IMR-90 (cell line): ENCODE results near the gene AUNIP. TPM values are rescaled to one million over a fixed set of nuclear protein-coding genes. Genes with fewer than 3 reads are reported as not detected.

ENCODE experiments used
- ATAC-seq: fragments of 200-7000 bp; cut with Tn5 transposase; 2 replicates; pipeline ENCODE4 v1.9.1; 2020; ENCODE audit warnings: low read depth, mild to moderate bottlenecking, moderate library complexity
- BruUV-seq: library from RNA; stranded (reverse); fragments of 400-500 nt; replicated peaks from 2 replicates; lab custom pipeline; 2021; lab: Mats Ljungman, UMichigan
- CTCF ChIA-PET: fragments of 300-600 bp; formaldehyde crosslinking; extraction: SDS; loops from one replicate; lab custom pipeline; 2021; ENCODE audit warnings: antibody characterized with exemption; lab: Yijun Ruan, JAX
- POLR2A ChIA-PET: fragments of 300-600 bp; sonication (Branson Sonifier 250); formaldehyde crosslinking; loops from one replicate; lab custom pipeline; 2022; ENCODE audit warnings: antibody characterized with exemption; ENCODE audit not compliant: unreplicated experiment; lab: Charles Lee
- DNase-seq: peaks from one replicate; pipeline ENCODE4 v3.0.0; 2013
- H2AFZ ChIP-seq: replicated peaks from 2 replicates; pipeline ENCODE3; 2013; ENCODE audit warnings: low read length, mild to moderate bottlenecking; ENCODE audit not compliant: poor library complexity
- H2AK5ac ChIP-seq: 2 replicates; pipeline ENCODE4 v1.6.1; 2013; ENCODE audit warnings: low read depth, low read length, inconsistent platforms
- H2AK9ac ChIP-seq: replicated peaks from 2 replicates; pipeline ENCODE3; 2013; ENCODE audit warnings: mild to moderate bottlenecking, low read depth, low read length, moderate library complexity; ENCODE audit not compliant: poor library complexity
- H2BK120ac ChIP-seq: 2 replicates; pipeline ENCODE4 v1.6.1; 2013; ENCODE audit warnings: low read depth, low read length, inconsistent platforms
- H2BK15ac ChIP-seq: 3 replicates; pipeline ENCODE4 v1.6.1; 2013; ENCODE audit warnings: low read depth, low read length, inconsistent platforms
- H2BK20ac ChIP-seq: 2 replicates; pipeline ENCODE4 v1.6.1; 2013; ENCODE audit warnings: low read depth, mild to moderate bottlenecking, inconsistent platforms, low read length, moderate library complexity
- H2BK5ac ChIP-seq: 2 replicates; pipeline ENCODE4 v1.6.1; 2013; ENCODE audit warnings: mild to moderate bottlenecking, low read depth, low read length, inconsistent platforms; ENCODE audit not compliant: poor library complexity, severe bottlenecking
- H3K14ac ChIP-seq: replicated peaks from 2 replicates; pipeline ENCODE4 v1.6.1; 2013; ENCODE audit warnings: low read depth, low read length, inconsistent platforms
- H3K18ac ChIP-seq: 2 replicates; pipeline ENCODE4 v1.6.1; 2013; ENCODE audit warnings: low read depth, low read length, control low read depth
- H3K23ac ChIP-seq: 2 replicates; pipeline ENCODE4 v1.6.1; 2013; ENCODE audit warnings: low read depth, low read length, inconsistent platforms
- H3K27ac ChIP-seq: 2 replicates; pipeline ENCODE4 v1.5.1; 2013; ENCODE audit warnings: mild to moderate bottlenecking, control low read depth, low read length; ENCODE audit not compliant: insufficient read depth
- H3K27me3 ChIP-seq: 2 replicates; pipeline ENCODE4 v1.6.1; 2013; ENCODE audit warnings: low read length; ENCODE audit not compliant: control insufficient read depth, insufficient read depth
- H3K36me3 ChIP-seq: 2 replicates; pipeline ENCODE4 v1.6.1; 2013; ENCODE audit warnings: low read length, mixed read lengths; ENCODE audit not compliant: control insufficient read depth, insufficient read depth
- H3K4ac ChIP-seq: 2 replicates; pipeline ENCODE4 v1.6.1; 2013; ENCODE audit warnings: low read depth, low read length, inconsistent platforms
- H3K4me1 ChIP-seq: 2 replicates; pipeline ENCODE4 v1.6.1; 2013; ENCODE audit warnings: low read length, mixed read lengths; ENCODE audit not compliant: control insufficient read depth, insufficient read depth
- H3K4me2 ChIP-seq: 2 replicates; pipeline ENCODE4 v1.6.1; 2013; ENCODE audit warnings: low read depth, mild to moderate bottlenecking, control low read depth, low read length, moderate library complexity
- H3K4me3 ChIP-seq: 2 replicates; pipeline ENCODE4 v1.5.1; 2013; ENCODE audit warnings: low read depth, mild to moderate bottlenecking, control low read depth, low read length, moderate library complexity; ENCODE audit not compliant: insufficient read depth
- H3K56ac ChIP-seq: 2 replicates; pipeline ENCODE4 v1.6.1; 2013; ENCODE audit warnings: low read length, inconsistent platforms; ENCODE audit not compliant: insufficient read depth; ENCODE audit errors: extremely low read depth
- H3K79me1 ChIP-seq, 2 experiments: 2 replicates each; pipeline ENCODE4 v1.6.1; 2013; ENCODE audit warnings: low read length in 2 of 2, inconsistent platforms in 1 of 2, low read depth in 1 of 2
- H3K9ac ChIP-seq: 2 replicates; pipeline ENCODE4 v1.6.1; 2013; ENCODE audit warnings: low read depth, low read length, control low read depth
- H3K9me1 ChIP-seq: 2 replicates; pipeline ENCODE4 v1.6.1; 2013; ENCODE audit warnings: low read length, inconsistent platforms; ENCODE audit not compliant: insufficient read depth
- H3K9me3 ChIP-seq: 2 replicates; pipeline ENCODE4 v1.6.1; 2013; ENCODE audit warnings: low read length; ENCODE audit not compliant: control insufficient read depth, insufficient read depth
- H4K20me1 ChIP-seq: 2 replicates; pipeline ENCODE4 v1.6.1; 2013; ENCODE audit warnings: low read length, inconsistent platforms; ENCODE audit not compliant: insufficient read depth
- H4K5ac ChIP-seq: 2 replicates; pipeline ENCODE4 v1.6.1; 2013; ENCODE audit warnings: mild to moderate bottlenecking, low read depth, low read length, control low read depth
- H4K8ac ChIP-seq, 2 experiments: 2 replicates each; pipeline ENCODE4 v1.6.1; 2013; ENCODE audit warnings: low read depth in 2 of 2, low read length in 2 of 2, control low read depth in 1 of 2, inconsistent platforms in 1 of 2
- H4K91ac ChIP-seq: 2 replicates; pipeline ENCODE4 v1.6.1; 2013; ENCODE audit warnings: low read depth, low read length, inconsistent platforms; ENCODE audit not compliant: insufficient read depth
- ELK1 ChIP-seq: fragments of 150-350 bp; IDR thresholded peaks from 2 replicates; pipeline ENCODE4 v1.6.1; 2016; ENCODE audit warnings: low read depth, mild to moderate bottlenecking, low read length, moderate library complexity, borderline replicate concordance
- RCOR1 ChIP-seq: IDR thresholded peaks from 2 replicates; pipeline ENCODE4 v1.6.1; 2012; ENCODE audit warnings: mild to moderate bottlenecking, low read length, improper control_type of control experiment; ENCODE audit not compliant: insufficient replicate concordance
- WGBS, 2 experiments: methylation state at CpG; one replicate each; pipeline versions ENCODE4 v1.1.5 to v1.1.7; 2013; ENCODE audit warnings: missing lambda C conversion rate in 2 of 2; ENCODE audit not compliant: insufficient read length in 1 of 2; ENCODE audit errors: extremely low coverage in 2 of 2; 5-methylcytosine and 5-hydroxymethylcytosine counted together
- dilution Hi-C: fragments of 300-500 bp; cut with HindIII; formaldehyde crosslinking; loops from one replicate; pipeline ENCODE4 v1.14.3; 2018; ENCODE audit warnings: low sequenced_read_pairs; ENCODE audit not compliant: unreplicated experiment
- in situ Hi-C: fragments of 300-500 bp; cut with MboI; formaldehyde crosslinking; loops from 3 replicates; pipeline ENCODE4 v1.14.3; 2019; ENCODE audit warnings: low sequenced_read_pairs, inconsistent platforms, mixed read lengths
- intact Hi-C: fragments of 100-400 bp; cut with micrococcal nuclease; formaldehyde crosslinking; loops from 2 replicates; pipeline ENCODE4 v1.10.0; 2022
- microRNA-seq, 2 experiments: library from miRNA; stranded (forward) in 1 of 2; unstranded in 1 of 2; fragments of 10-50 nt in 1 of 2; fragments of <30 nt in 1 of 2; gene quantifications in 1 of 2; microRNA quantifications in 1 of 2; one replicate each; pipeline versions ENCODE3 to v1.1.0; 2013 to 2020; ENCODE audit not compliant: insufficient read depth in 1 of 2, insufficient read length in 1 of 2, unreplicated experiment in 1 of 2
- polyA plus RNA-seq, 3 experiments: library from polyadenylated mRNA; depleted of rRNA; stranded (reverse); fragments of >200 nt; gene quantifications; 2 replicates each; pipeline ENCODE4 v1.2.3, GENCODE V29; 2012; ENCODE audit warnings: low replicate concordance in 1 of 3
- small RNA-seq, 5 experiments: library from RNA; depleted of rRNA; stranded (forward); fragments of <200 nt; gene quantifications; one replicate each; pipeline ENCODE3, GENCODE V24; 2012
- total RNA-seq: library from RNA; depleted of rRNA; stranded (reverse); fragments of >200 nt; gene quantifications from 2 replicates; pipeline ENCODE4 v1.2.3, GENCODE V29; 2012; rRNA removed

Gene AUNIP
- total and polyA plus RNA-seq, 2 of the 4 experiments (the other 2 are of a cell fraction), result 2.4 to 5.0 TPM

DNA sequence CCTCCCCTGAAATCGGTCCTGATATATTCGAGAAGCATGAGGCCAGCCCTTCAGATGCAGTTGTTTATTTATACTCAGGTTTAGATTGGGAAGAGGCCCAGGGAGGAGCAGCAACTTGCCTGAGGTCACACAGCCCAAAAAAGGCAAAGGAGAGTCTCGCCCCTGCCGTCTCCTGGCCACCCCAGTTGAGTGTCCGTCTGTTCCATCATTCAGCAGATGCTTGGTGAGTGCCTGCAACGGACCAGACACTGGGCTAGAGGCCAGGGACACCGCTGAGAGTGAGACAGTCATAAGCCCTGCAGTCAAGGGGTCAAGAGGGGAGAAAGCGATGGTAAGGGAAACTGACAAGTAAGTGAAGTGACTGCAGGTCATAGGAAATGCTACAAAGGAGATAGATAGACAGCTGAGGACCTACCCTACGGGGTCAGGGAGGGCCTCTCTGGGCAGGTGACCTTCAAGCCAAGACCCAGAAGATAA lies 74.6 kb downstream of the AUNIP start:
- Histone ChIP-seq H3K4me1 (peaks cover 17% of the 10 kb centered on the region), H3K4me2 (no peak overlapping the region), H2BK20ac (no peak overlapping the region), H3K9me3 (no peaks in the 10 kb centered on the region), H3K36me3 (peaks cover 19% of the 10 kb centered on the region; the same call in 1 of the 2 replicates), H3K56ac (no peak overlapping the region), H2BK120ac (0 out of 2 replicates have a peak overlapping the region, but pooled peaks have one; percentile 14), H4K5ac (no peak overlapping the region), H4K8ac (no peak overlapping the region), H3K79me1 (no peaks in the 10 kb centered on the region), H4K20me1 (no peaks in the 10 kb centered on the region; the same call in 1 of the 2 replicates), H3K27me3 (no peaks in the 10 kb centered on the region), H3K4me3 (no peak overlapping the region), H3K9me1 (peaks cover 10% of the 10 kb centered on the region), H3K23ac (no peak overlapping the region), H2AK9ac (peak overlapping the region; percentile 7), H2BK15ac (no peak overlapping the region), H2BK5ac (no peak overlapping the region), H3K4ac (peak overlapping the region; percentile 15; the same call in 1 of the 2 replicates), H2AK5ac (peak overlapping the region; percentile 3; the same call in 1 of the 2 replicates), H3K9ac (no peak overlapping the region), H2AFZ (peak overlapping the region; percentile 46), H3K27ac (no peak overlapping the region), H3K18ac (no peak overlapping the region), H3K14ac (no peak overlapping the region), H4K91ac (no peak overlapping the region)
- ATAC-seq (peak; percentile 30), DNase-seq (peak; percentile 60)
- ChIA-PET CTCF (no interaction called here), POLR2A (no interaction called here)
- intact Hi-C loops, result no loop called here
- BruUV-seq, result TSS peak; percentile 49
- dilution Hi-C loops, result no loop called here
- in situ Hi-C loops, result no loop called here
- no CpG with 5 or more reads among the region's 9 CpGs for WGBS, 2 experiments
- TF ChIP-seq RCOR1, result no peak
- TF ChIP-seq ELK1, result no peak

Small RNA genes lying within 50 kb of the gene (microRNA-seq; reads per million reads assigned to microRNA genes)
- not detected for gene AL033528.1 (ENCODE audit: insufficient read depth, insufficient read length)
- not detected for gene MIR3917 (ENCODE audit: unreplicated experiment)
- not detected for gene RF00019 (ENCODE audit: insufficient read depth, insufficient read length)
- not detected for gene SNRPFP2 (ENCODE audit: insufficient read depth, insufficient read length)

Small RNA genes lying within 50 kb of the gene (small RNA-seq; reads per million reads assigned to genes)
- 0 reads per million in 5 experiments for gene AL033528.1
- gene RF00019, result 0 reads per million in 5 experiments
- 0 reads per million in 5 experiments for gene SNRPFP2

Other genes with a start within 250 kb of the AUNIP start
- 2.5 and 3.2 TPM in 2 replicates for gene MAN1C1, start 242.7 kb downstream of the AUNIP start, total RNA-seq
- 9.6 and 11.3 TPM in 2 replicates for gene MAN1C1, start 242.7 kb downstream of the AUNIP start, polyA plus RNA-seq (2012; rRNA removed)
- gene SELENON, start 59.3 kb downstream of the AUNIP start, total RNA-seq, result 9.1 and 10.0 TPM in 2 replicates
- gene SELENON, start 59.3 kb downstream of the AUNIP start, polyA plus RNA-seq (2012; rRNA removed), result 86.4 and 114 TPM in 2 replicates
- gene MTFR1L, start 39.5 kb downstream of the AUNIP start, total RNA-seq, result 57.2 and 69.7 TPM in 2 replicates
- 69.1 and 80.0 TPM in 2 replicates for gene MTFR1L, start 39.5 kb downstream of the AUNIP start, polyA plus RNA-seq (2012; rRNA removed)
- 8.3 and 9.0 TPM in 2 replicates for gene PAQR7, start 16.3 kb upstream of the AUNIP start, total RNA-seq
- 12.0 and 12.9 TPM in 2 replicates for gene PAQR7, start 16.3 kb upstream of the AUNIP start, polyA plus RNA-seq (2012; rRNA removed)
- gene STMN1, start 47.0 kb upstream of the AUNIP start, total RNA-seq, result 93.0 and 194 TPM in 2 replicates
- 179 and 273 TPM in 2 replicates for gene STMN1, start 47.0 kb upstream of the AUNIP start, polyA plus RNA-seq (2012; rRNA removed)
- 11.9 and 12.2 TPM in 2 replicates for gene PAFAH2, start 138.6 kb upstream of the AUNIP start, total RNA-seq
- gene PAFAH2, start 138.6 kb upstream of the AUNIP start, polyA plus RNA-seq (2012; rRNA removed), result 7.2 and 8.3 TPM in 2 replicates
- 0.56 and 0.90 TPM in 2 replicates for gene EXTL1, start 162.3 kb upstream of the AUNIP start, total RNA-seq
- 5.2 and 6.1 TPM in 2 replicates for gene EXTL1, start 162.3 kb upstream of the AUNIP start, polyA plus RNA-seq (2012; rRNA removed)
- gene SLC30A2, start 186.7 kb upstream of the AUNIP start, total RNA-seq, result not detected in 2 replicates
- not detected in 2 replicates for gene SLC30A2, start 186.7 kb upstream of the AUNIP start, polyA plus RNA-seq (2012; rRNA removed)
- gene TRIM63, start 208.2 kb upstream of the AUNIP start, total RNA-seq, result not detected in 2 replicates
- gene TRIM63, start 208.2 kb upstream of the AUNIP start, polyA plus RNA-seq (2012; rRNA removed), result not detected in 2 replicates